NCI-H526 (cell line): ENCODE measurements around the gene ZNF791.
A peak's percentile ranks its signal among the peaks of the same experiment; 100 is the strongest.
"Not testable (repeated sequence)": the region's sequence is repeated elsewhere in the genome, so short reads cannot be mapped to it uniquely, and the experiment has no call there.

ENCODE experiments used
- DNase-seq, 2 experiments: peaks; one replicate each; lab custom pipeline; 2025; lab: John Stamatoyannopoulos, UW

Gene ZNF791

GRCh38 chr19:12610540-12611360 lies at the start of gene ZNF791, which contains the start of gene ZNF490:
Gene ZNF791, plus strand, starts transcription at chr19:12610920. Its CDS starts 160 bp downstream, at chr19:12611080.
Gene ZNF490, minus strand, starts transcription at chr19:12610813. Its CDS starts 133 bp downstream, at chr19:12610680.
- peak; percentile 91 to 97 for DNase-seq

GRCh38 chr19:12564016-12564664 lies 46.6 kb upstream of the ZNF791 start:
- peak; percentile 56 to 87 for DNase-seq

GRCh38 chr19:12566380-12566779 lies 44.3 kb upstream of the ZNF791 start:
- not testable (repeated sequence) for DNase-seq

GRCh38 chr19:12567951-12568350 lies 42.8 kb upstream of the ZNF791 start:
- no peak for DNase-seq

- peak in 1 of 2 experiments; percentile 2 for DNase-seq
Measured at GRCh38 chr19:12574036-12574435, 36.7 kb upstream of the ZNF791 start.

GRCh38 chr19:12578641-12579040 lies 32.1 kb upstream of the ZNF791 start:
- DNase-seq = no peak

- no peak for DNase-seq
Measured at GRCh38 chr19:12580180-12580694, 30.5 kb upstream of the ZNF791 start.

- DNase-seq = no peak
Measured at GRCh38 chr19:12581100-12581499, 29.6 kb upstream of the ZNF791 start.

- no peak for DNase-seq
Measured at GRCh38 chr19:12596485-12596884, 14.2 kb upstream of the ZNF791 start.

- peak in 1 of 2 experiments; percentile 0 for DNase-seq
Measured at GRCh38 chr19:12596927-12597548, 13.7 kb upstream of the ZNF791 start.

GRCh38 chr19:12597594-12597993 lies 13.1 kb upstream of the ZNF791 start:
- DNase-seq = no peak

- DNase-seq = no peak
Measured at GRCh38 chr19:12603714-12604113, 7.0 kb upstream of the ZNF791 start.

- DNase-seq = no peak
Measured at GRCh38 chr19:12606796-12607195, 3.9 kb upstream of the ZNF791 start.

- DNase-seq = no peak
Measured at GRCh38 chr19:12607631-12608030, 3.1 kb upstream of the ZNF791 start.

- DNase-seq = peak in 1 of 2 experiments; percentile 55
Measured at GRCh38 chr19:12611361-12611699, 610 bp downstream of the ZNF791 start.

- DNase-seq = no peak
Measured at GRCh38 chr19:12617646-12618045, 6.9 kb downstream of the ZNF791 start.

GRCh38 chr19:12621253-12622024 lies 10.7 kb downstream of the ZNF791 start:
- DNase-seq = not testable (repeated sequence)

GRCh38 chr19:12623361-12624031 lies 12.8 kb downstream of the ZNF791 start:
- no peak for DNase-seq

GRCh38 chr19:12626958-12627357 lies 16.2 kb downstream of the ZNF791 start:
- DNase-seq = no peak

- no peak for DNase-seq
Measured at GRCh38 chr19:12628040-12629022, 17.6 kb downstream of the ZNF791 start.
